Activated CD4-positive, alpha-beta T cell treated with anti-CD3 and anti-CD28 coated beads, Interleukin-2, Interleukin-4, amounts not matched to agents 100 ng/mL and 50 ng/mL, durations not matched to agents 16 hours and 8 hours (primary cell): ENCODE results near the gene LANCL2.
"Not testable (repeated sequence)": the region's sequence is repeated elsewhere in the genome, so short reads cannot be mapped to it uniquely, and the experiment has no call there.

ENCODE experiments used
- DNase-seq: peaks from one replicate; pipeline ENCODE4 v3.0.0-alpha.2; 2020; ENCODE audit warnings: low spot score

The LANCL2 gene

GRCh38 chr7:55405856-55406541, 40.9 kb downstream of the LANCL2 start:
- no peak for DNase-seq

- no peak for DNase-seq
Measured at GRCh38 chr7:55409482-55410225, 44.5 kb downstream of the LANCL2 start.

- no peak for DNase-seq
Measured at GRCh38 chr7:55410667-55411239, 45.6 kb downstream of the LANCL2 start.

- DNase-seq = no peak
Measured at GRCh38 chr7:55411844-55412243, 46.7 kb downstream of the LANCL2 start.

GRCh38 chr7:55413442-55413841, 48.3 kb downstream of the LANCL2 start:
- DNase-seq = no peak

- DNase-seq = peak; percentile 86
Measured at GRCh38 chr7:55415173-55415778, 50.1 kb downstream of the LANCL2 start.

- DNase-seq = not testable (repeated sequence)
Measured at GRCh38 chr7:55417456-55417855, 52.3 kb downstream of the LANCL2 start.

- DNase-seq = no peak
Measured at GRCh38 chr7:55420530-55420929, 55.4 kb downstream of the LANCL2 start.

- no peak for DNase-seq
Measured at GRCh38 chr7:55423277-55423711, 58.2 kb downstream of the LANCL2 start.

GRCh38 chr7:55423891-55424290, 58.8 kb downstream of the LANCL2 start:
- DNase-seq = no peak

- no peak for DNase-seq
Measured at GRCh38 chr7:55425141-55425752, 60.1 kb downstream of the LANCL2 start.

- no peak for DNase-seq
Measured at GRCh38 chr7:55426676-55427075, 61.5 kb downstream of the LANCL2 start.

- DNase-seq = peak; percentile 13
Measured at GRCh38 chr7:55427342-55427741, 62.2 kb downstream of the LANCL2 start.

- DNase-seq = no peak
Measured at GRCh38 chr7:55427800-55428199, 62.7 kb downstream of the LANCL2 start.

- DNase-seq = no peak
Measured at GRCh38 chr7:55429835-55430499, 64.8 kb downstream of the LANCL2 start.

- DNase-seq = no peak
Measured at GRCh38 chr7:55431898-55432297, 66.8 kb downstream of the LANCL2 start.

GRCh38 chr7:55432506-55432905, 67.4 kb downstream of the LANCL2 start:
- no peak for DNase-seq

- peak; percentile 37 for DNase-seq
Measured at GRCh38 chr7:55432939-55433784, 68.0 kb downstream of the LANCL2 start.

GRCh38 chr7:55435466-55435865, 70.3 kb downstream of the LANCL2 start:
- DNase-seq = no peak

- DNase-seq = no peak
Measured at GRCh38 chr7:55436457-55436856, 71.3 kb downstream of the LANCL2 start.

- no peak for DNase-seq
Measured at GRCh38 chr7:55437375-55437774, 72.2 kb downstream of the LANCL2 start.
